H1 (cell line): ENCODE results near the gene ART4. TPM values are rescaled to one million over a fixed set of nuclear protein-coding genes. Genes with fewer than 3 reads are reported as not detected.

Experiments
- CTCF ChIA-PET: fragments of 300-600 bp; sonication (Branson Sonifier 250); formaldehyde crosslinking; loops from one replicate; lab custom pipeline; 2021; ENCODE audit not compliant: partially characterized antibody; lab: Charles Lee
- POLR2A ChIA-PET: fragments of 300-600 bp; sonication (Branson Sonifier 250); formaldehyde crosslinking; loops from one replicate; lab custom pipeline; 2021; ENCODE audit warnings: inconsistent platforms; ENCODE audit not compliant: partially characterized antibody; lab: Charles Lee
- DNase-seq, 2 experiments: peaks; one replicate each; pipeline versions ENCODE4 v3.0.0 to v3.0.0-alpha.2; 2010 to 2022; ENCODE audit warnings: low spot score in 2 of 2, low read depth in 1 of 2, mixed read lengths in 1 of 2
- FAIRE-seq: peaks from 2 replicates; lab custom pipeline; 2011; peaks lifted over from hg19 to GRCh38; lab: Jason Lieb, UNC
- H2AFZ ChIP-seq: 2 replicates; pipeline ENCODE4 v1.8.1; 2012; ENCODE audit warnings: low read length, inconsistent platforms
- H2AK5ac ChIP-seq: 2 replicates; pipeline ENCODE4 v1.6.1; 2013; ENCODE audit warnings: low read depth, low read length
- H2BK120ac ChIP-seq: replicated peaks from 2 replicates; pipeline ENCODE3; 2013; ENCODE audit warnings: low read depth, low read length, inconsistent platforms
- H2BK12ac ChIP-seq: 2 replicates; pipeline ENCODE4 v1.6.1; 2013; ENCODE audit warnings: low read depth, low read length
- H2BK15ac ChIP-seq: 2 replicates; pipeline ENCODE4 v1.6.1; 2013; ENCODE audit warnings: low read length
- H2BK20ac ChIP-seq: 2 replicates; pipeline ENCODE4 v1.6.1; 2013; ENCODE audit warnings: low read length
- H2BK5ac ChIP-seq: 2 replicates; pipeline ENCODE4 v1.6.1; 2013; ENCODE audit warnings: low read depth, low read length
- H3K14ac ChIP-seq: 2 replicates; pipeline ENCODE4 v1.6.1; 2013; ENCODE audit warnings: inconsistent platforms; ENCODE audit not compliant: insufficient read length
- H3K18ac ChIP-seq: 2 replicates; pipeline ENCODE4 v1.6.1; 2013; ENCODE audit warnings: low read length; ENCODE audit errors: extremely low read depth
- H3K23ac ChIP-seq: 2 replicates; pipeline ENCODE4 v1.6.1; 2013; ENCODE audit warnings: inconsistent platforms; ENCODE audit not compliant: insufficient read length
- H3K23me2 ChIP-seq: 2 replicates; pipeline ENCODE4 v1.6.1; 2013; ENCODE audit warnings: low read depth, low read length
- H3K27ac ChIP-seq: 2 replicates; pipeline ENCODE4 v1.6.1; 2011; ENCODE audit warnings: low read depth, low read length, inconsistent platforms
- H3K27me3 ChIP-seq, 4 experiments: replicated peaks in 1 of 4; 1 replicate in 1 of 4; 2 replicates in 3 of 4; pipeline versions ENCODE4 v1.6.1 to v1.8.1; 2011 to 2013; ENCODE audit warnings: low read length in 3 of 4, mild to moderate bottlenecking in 3 of 4, inconsistent platforms in 2 of 4, mixed read lengths in 2 of 4, moderate library complexity in 1 of 4; ENCODE audit not compliant: control insufficient read depth in 3 of 4, insufficient read depth in 3 of 4; ENCODE audit errors: extremely low read depth in 1 of 4
- H3K36me3 ChIP-seq, 4 experiments: 2 replicates each; pipeline versions ENCODE4 v1.6.1 to v1.8.1; 2011 to 2013; ENCODE audit warnings: mild to moderate bottlenecking in 4 of 4, low read length in 3 of 4, moderate library complexity in 2 of 4, control low read depth in 1 of 4, inconsistent platforms in 1 of 4; ENCODE audit not compliant: insufficient read depth in 4 of 4, control insufficient read depth in 2 of 4
- H3K4ac ChIP-seq: replicated peaks from 2 replicates; pipeline ENCODE3; 2013; ENCODE audit warnings: low read length, low read depth, mixed read lengths, inconsistent platforms; ENCODE audit not compliant: insufficient read length
- H3K4me1 ChIP-seq, 4 experiments: replicated peaks in 1 of 4; 1 replicate in 1 of 4; 2 replicates in 3 of 4; pipeline versions ENCODE4 v1.6.1 to v1.8.1; 2011 to 2013; ENCODE audit warnings: low read length in 3 of 4, inconsistent platforms in 2 of 4, mixed read lengths in 1 of 4; ENCODE audit not compliant: insufficient read depth in 4 of 4, control insufficient read depth in 3 of 4
- H3K4me2 ChIP-seq, 2 experiments: 2 replicates each; pipeline versions ENCODE4 v1.6.1 to v1.8.1; 2011 to 2013; ENCODE audit warnings: low read depth in 2 of 2, low read length in 2 of 2, control low read depth in 1 of 2, inconsistent platforms in 1 of 2, mild to moderate bottlenecking in 1 of 2; ENCODE audit not compliant: insufficient read depth in 1 of 2
- H3K4me3 ChIP-seq, 4 experiments: fragments of 200-600, 300-600 bp in 1 of 4; sonication (generic), shearing (Covaris generic), sonication (Bioruptor Twin) in 1 of 4; 2 replicates each; pipeline versions ENCODE4 v1.5.1 to v1.8.1; 2011 to 2016; ENCODE audit warnings: low read length in 4 of 4, low read depth in 3 of 4, control low read depth in 2 of 4, inconsistent platforms in 2 of 4, mild to moderate bottlenecking in 2 of 4, mixed read lengths in 1 of 4, moderate library complexity in 1 of 4; ENCODE audit not compliant: insufficient read depth in 2 of 4; ENCODE audit errors: extremely low read depth in 1 of 4
- H3K56ac ChIP-seq: replicated peaks from 2 replicates; pipeline ENCODE3; 2013; ENCODE audit warnings: low read depth, mild to moderate bottlenecking, mixed read lengths, low read length, inconsistent platforms; ENCODE audit not compliant: insufficient read length
- H3K79me1 ChIP-seq: 2 replicates; pipeline ENCODE4 v1.6.1; 2013; ENCODE audit warnings: low read depth, low read length, control low read depth
- H3K79me2 ChIP-seq, 2 experiments: 2 replicates each; pipeline versions ENCODE4 v1.6.1 to v1.8.1; 2012 to 2013; ENCODE audit warnings: low read length in 2 of 2, mild to moderate bottlenecking in 2 of 2, inconsistent platforms in 1 of 2; ENCODE audit not compliant: insufficient read depth in 2 of 2, control insufficient read depth in 1 of 2
- H3K9ac ChIP-seq, 4 experiments: replicated peaks in 1 of 4; 1 replicate in 1 of 4; 2 replicates in 3 of 4; pipeline versions ENCODE4 v1.6.1 to v1.8.1; 2011 to 2013; ENCODE audit warnings: low read depth in 3 of 4, low read length in 3 of 4, control low read depth in 2 of 4, mild to moderate bottlenecking in 2 of 4, moderate library complexity in 2 of 4, inconsistent platforms in 1 of 4; ENCODE audit errors: extremely low read depth in 1 of 4
- H3K9me3 ChIP-seq, 2 experiments: 2 replicates each; pipeline versions ENCODE4 v1.6.1 to v1.8.1; 2012 to 2013; ENCODE audit warnings: mild to moderate bottlenecking in 2 of 2, moderate library complexity in 2 of 2, control low read depth in 1 of 2, inconsistent platforms in 1 of 2, low read depth in 1 of 2, low read length in 1 of 2, mixed read lengths in 1 of 2; ENCODE audit not compliant: insufficient read depth in 2 of 2
- H4K20me1 ChIP-seq, 2 experiments: replicated peaks in 1 of 2; 2 replicates each; pipeline versions ENCODE3 to v1.8.1; 2011 to 2013; ENCODE audit warnings: inconsistent platforms in 2 of 2, low read length in 2 of 2, mild to moderate bottlenecking in 1 of 2; ENCODE audit not compliant: insufficient read depth in 2 of 2, control insufficient read depth in 1 of 2
- H4K5ac ChIP-seq: 2 replicates; pipeline ENCODE4 v1.6.1; 2013; ENCODE audit warnings: low read length, low read depth, mixed read lengths, inconsistent platforms; ENCODE audit not compliant: insufficient read length
- H4K8ac ChIP-seq: 2 replicates; pipeline ENCODE4 v1.8.0; 2013; ENCODE audit warnings: mild to moderate bottlenecking, moderate library complexity, low read length, inconsistent platforms; ENCODE audit not compliant: insufficient read depth; ENCODE audit errors: extremely low read depth
- H4K91ac ChIP-seq: replicated peaks from 2 replicates; pipeline ENCODE3; 2013; ENCODE audit warnings: low read length, mixed read lengths, inconsistent platforms; ENCODE audit not compliant: insufficient read length
- RNF2 ChIP-seq: fragments of 200-900, 300-1000 bp; sonication (generic); IDR thresholded peaks from 2 replicates; pipeline ENCODE4 v1.7.1; 2016; ENCODE audit warnings: borderline replicate concordance, low read depth, mild to moderate bottlenecking, antibody characterized with exemption, low read length; ENCODE audit not compliant: poor library complexity, severe bottlenecking; ENCODE audit errors: missing control alignments
- WGBS, 2 experiments: shearing (Covaris generic) in 1 of 2; methylation state at CpG; one replicate each; pipeline versions ENCODE4 v1.1.6 to v1.1.7; 2013 to 2015; ENCODE audit warnings: low lambda C conversion rate in 2 of 2, mixed read lengths in 2 of 2, inconsistent platforms in 1 of 2, low coverage in 1 of 2, missing lambda C conversion rate in 1 of 2; ENCODE audit not compliant: insufficient replicate concordance in 2 of 2, insufficient coverage in 1 of 2, insufficient read length in 1 of 2; ENCODE audit errors: extremely low coverage in 1 of 2, missing lambda C conversion rate in 1 of 2; 5-methylcytosine and 5-hydroxymethylcytosine counted together
- polyA plus RNA-seq, 7 experiments: library from polyadenylated mRNA; depleted of rRNA in 3 of 7; stranded (reverse) in 5 of 7; unstranded in 2 of 7; fragments of >200 nt in 5 of 7; fragments of 200-250 nt in 2 of 7; gene quantifications; 1 replicate in 5 of 7; 2 replicates in 1 of 7; 4 replicates in 1 of 7; pipeline versions ENCODE4 v1.2.1 to v1.2.3, GENCODE V29; 2011 to 2013; ENCODE audit warnings: missing spikeins in 2 of 7, mixed read lengths in 2 of 7
- total RNA-seq: library from RNA; stranded (reverse); fragmentation: NEBNext Ultra II Directional; extraction: Animal tissue kit (Norgen Biotek cat#: 25700); gene quantifications from 2 replicates; pipeline ENCODE4 v1.2.1, GENCODE V29; 2021
- TF ChIP-seq, protein P1 (sequence below): IDR thresholded peaks from 2 replicates; pipeline ENCODE4 v1.6.1; 2012; ENCODE audit warnings: inconsistent platforms

ART4 gene
- total and polyA plus RNA-seq, 2 of the 8 experiments (the other 6 are each of a cell fraction or from before 2014, with no cell fraction given) = not detected

- no peak overlapping the region for H3K4me2 ChIP-seq
- no peaks in the 10 kb centered on the region for H3K79me1 ChIP-seq
- H3K27ac ChIP-seq = no peak overlapping the region
- no peaks in the 10 kb centered on the region for H4K20me1 ChIP-seq
- CTCF ChIA-PET = interaction anchor here (0.7 to 2.8 kb wide), 5 partner anchors 22 to 145 kb away, joined by 3 to 14 read pairs (median 3); no protein-coding TSS in a partner anchor
- H3K4me3 ChIP-seq = no peak overlapping the region
- no peaks in the 10 kb centered on the region for H3K79me2 ChIP-seq
- no peaks in the 10 kb centered on the region for H3K23me2 ChIP-seq
- H3K18ac ChIP-seq = no peak overlapping the region
- H2BK12ac ChIP-seq = no peak overlapping the region
- no peak overlapping the region for H4K5ac ChIP-seq
- no peak overlapping the region for H2BK15ac ChIP-seq
- H3K4ac ChIP-seq = no peak overlapping the region
- POLR2A ChIA-PET = interaction anchor here (1.0 kb wide), 1 partner anchor 10 kb away, joined by 4 read pairs; no protein-coding TSS in a partner anchor
- no peak overlapping the region for H2BK5ac ChIP-seq
- no peak overlapping the region for H3K23ac ChIP-seq
- no peak overlapping the region for H3K14ac ChIP-seq
- H3K9ac ChIP-seq = no peak overlapping the region
- no peak overlapping the region for H2BK20ac ChIP-seq
- peaks cover 0 to 6% (median 0%) of the 10 kb centered on the region in 4 experiments; a peak in 2 of 7 replicates for H3K4me1 ChIP-seq
- no peak overlapping the region for H4K8ac ChIP-seq
- peak overlapping the region; percentile 34; the same call in 1 of the 2 replicates for H2AFZ ChIP-seq
- H3K27me3 ChIP-seq = no peaks in the 10 kb centered on the region
- no peak for DNase-seq
- no peak overlapping the region for H2AK5ac ChIP-seq
- H3K9me3 ChIP-seq = no peaks in the 10 kb centered on the region
- no peaks in the 10 kb centered on the region for H3K36me3 ChIP-seq
- FAIRE-seq = no peak
- TF ChIP-seq RNF2 = no peak
- TF ChIP-seq, protein P1, sequence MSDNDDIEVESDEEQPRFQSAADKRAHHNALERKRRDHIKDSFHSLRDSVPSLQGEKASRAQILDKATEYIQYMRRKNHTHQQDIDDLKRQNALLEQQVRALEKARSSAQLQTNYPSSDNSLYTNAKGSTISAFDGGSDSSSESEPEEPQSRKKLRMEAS = peak; percentile 11; the same call in 1 of the 2 replicates
- TF ChIP-seq, all 59 proteins: peak for 1
- Histone ChIP-seq H2BK120ac (no peak overlapping the region), H3K56ac (no peak overlapping the region), H4K91ac (no peak overlapping the region)
- 93% methylated on average over 1 of the region's 1 CpG; no CpG with 5 or more reads in 1 of the 2 experiments for WGBS, 2 experiments
Observed at GRCh38 chr12:14850929-14851663, 7.8 kb upstream of the ART4 start.
